ENCODE measurements around the gene GLRA3. TPM values are rescaled to one million over a fixed set of nuclear protein-coding genes. Genes with fewer than 3 reads are reported as not detected.

GLRA3 gene
- total and polyA plus RNA-seq, 2 experiments from 2014 or later = 0.03 to 0.19 TPM

GRCh38 chr4:174815282-174815681 lies 13.8 kb downstream of the GLRA3 start:
- no peaks in the 10 kb centered on the region for H3K27me3 Mint-ChIP-seq (ENCODE audit: insufficient read depth, low read depth, poor library complexity)
- H4K20me1 ChIP-seq (replicated peaks; ENCODE audit: insufficient read depth) = no peaks in the 10 kb centered on the region
- H3K79me2 ChIP-seq (replicated peaks; ENCODE audit: insufficient read depth) = no peaks in the 10 kb centered on the region
- no peak overlapping the region for H3K27ac Mint-ChIP-seq
- peaks cover 9% of the 10 kb centered on the region for H3K4me1 ChIP-seq (ENCODE audit: insufficient read depth)
- H3K36me3 ChIP-seq (ENCODE audit: insufficient read depth) = no peaks in the 10 kb centered on the region
- no peaks in the 10 kb centered on the region for H3F3A ChIP-seq (replicated peaks; ENCODE audit: low read depth)
- TF ChIP-seq EZH2phosphoT487 (IDR thresholded peaks at IDR 0.05; ENCODE audit: unreplicated experiment) (no peak), CREB1 (CRISPR knock-in tag; IDR thresholded peaks at IDR 0.05; ENCODE audit: low read depth) (no peak), EZH2 (IDR thresholded peaks at IDR 0.05; ENCODE audit: low read depth, unreplicated experiment) (no peak), ZNF114 (CRISPR knock-in tag; IDR thresholded peaks at IDR 0.05) (no peak), ZNF331 (CRISPR knock-in tag; IDR thresholded peaks at IDR 0.05; ENCODE audit: low read depth) (no peak), ETS1 (IDR thresholded peaks at IDR 0.05) (no peak), STAT1 (IDR thresholded peaks at IDR 0.05; ENCODE audit: unreplicated experiment) (no peak), CTCF (conservative IDR thresholded peaks at IDR 0.05; ENCODE audit: low read depth in 2 of 2) (no peak), REST (IDR thresholded peaks at IDR 0.05; ENCODE audit: unreplicated experiment) (no peak), JUNB (IDR thresholded peaks at IDR 0.05; ENCODE audit: unreplicated experiment) (no peak), POLR2AphosphoS5 (IDR thresholded peaks at IDR 0.05; ENCODE audit: low read depth) (no peak), ZNF462 (CRISPR knock-in tag; IDR thresholded peaks at IDR 0.05) (no peak), NANOG (IDR thresholded peaks at IDR 0.05; ENCODE audit: borderline replicate concordance) (no peak)
- H3K4me3 ChIP-seq = no peak overlapping the region
- H2AFZ ChIP-seq = no peak overlapping the region
- peaks cover 12% of the 10 kb centered on the region for H3K4me1 Mint-ChIP-seq
- DNase-seq (ENCODE audit: low spot score) (no peak), ATAC-seq (no peak)
- peaks cover 35% of the 10 kb centered on the region for H3K9me3 Mint-ChIP-seq
- no peak overlapping the region for H3K4me2 ChIP-seq
- no peaks in the 10 kb centered on the region for H3K9me2 ChIP-seq (ENCODE audit: insufficient read depth)
- H3K36me3 Mint-ChIP-seq (ENCODE audit: low read depth) = peaks cover 29% of the 10 kb centered on the region; the same call in 2 of the 3 replicates
- H3K27me3 ChIP-seq (ENCODE audit: insufficient read depth) = no peaks in the 10 kb centered on the region
- no peak overlapping the region for H3K4me3 Mint-ChIP-seq
- no peak overlapping the region for H3K27ac ChIP-seq (ENCODE audit: low read depth)

Data from GM23338 (cell line).